Cardiac atrium fibroblast (primary cell): ENCODE data around the gene GNAI1. TPM values are rescaled to one million over a fixed set of nuclear protein-coding genes. Genes with fewer than 3 reads are reported as not detected.

ENCODE experiments used
- total RNA-seq: library from RNA; depleted of rRNA; stranded (reverse); fragments of >200 nt; gene quantifications from 2 replicates; pipeline ENCODE4 v1.2.3, GENCODE V29; 2015

The GNAI1 gene
- total RNA-seq, result 37.2 and 42.3 TPM in 2 replicates

DNA sequence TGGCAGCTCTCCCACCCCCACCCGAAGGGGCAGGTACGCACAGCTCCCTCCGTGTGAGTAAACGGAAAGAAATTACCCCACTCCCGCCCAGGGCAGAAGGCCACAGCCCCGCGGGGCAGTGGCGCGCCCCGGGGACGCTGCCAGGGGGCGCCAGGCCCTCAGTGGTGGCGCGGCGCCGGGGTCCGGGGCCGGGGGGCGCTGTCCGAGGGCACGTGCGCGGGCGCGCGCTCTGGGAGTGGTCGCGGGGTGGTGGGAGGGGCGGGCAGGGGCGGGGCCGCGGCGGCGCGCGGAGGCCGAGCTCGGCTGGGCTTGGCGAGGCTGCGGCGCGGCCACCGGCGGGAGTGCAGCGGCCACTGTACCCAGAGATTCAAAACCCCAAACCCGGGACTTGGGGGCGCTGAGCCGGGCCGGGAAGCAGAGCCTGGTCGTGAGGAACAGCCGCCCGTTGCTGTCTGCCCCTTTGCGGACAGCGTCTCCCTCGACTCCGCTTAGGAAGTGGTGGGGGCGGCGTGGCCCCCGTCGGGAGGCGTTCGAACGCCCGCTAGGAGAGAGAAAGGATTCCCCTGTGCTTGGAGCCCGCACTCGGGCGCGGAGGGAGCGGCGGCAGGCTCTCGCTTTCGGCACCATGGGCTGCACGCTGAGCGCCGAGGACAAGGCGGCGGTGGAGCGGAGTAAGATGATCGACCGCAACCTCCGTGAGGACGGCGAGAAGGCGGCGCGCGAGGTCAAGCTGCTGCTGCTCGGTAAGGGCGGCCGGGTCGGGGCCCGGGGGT is at the start of gene GNAI1:
TSS of gene GNAI1 (plus strand) at position 296 of the 773 bp plus-strand sequence. CDS start at position 626, 330 bp downstream.

